Caco-2 (cell line): ENCODE data around the gene RAB3D. TPM values are rescaled to one million over a fixed set of nuclear protein-coding genes. Genes with fewer than 3 reads are reported as not detected.

Experiments used
- BruUV-seq: library from RNA; stranded (reverse); fragments of 400-500 nt; replicated peaks from 2 replicates; lab custom pipeline; 2021; lab: Mats Ljungman, UMichigan
- CTCF ChIA-PET: fragments of 300-600 bp; sonication (Branson Sonifier 250); formaldehyde crosslinking; loops from one replicate; lab custom pipeline; 2022; ENCODE audit warnings: antibody characterized with exemption; lab: Charles Lee
- POLR2A ChIA-PET: fragments of 300-600 bp; sonication (Branson Sonifier 250); formaldehyde crosslinking; loops from one replicate; lab custom pipeline; 2022; ENCODE audit warnings: antibody characterized with exemption; lab: Charles Lee
- DNase-seq, 2 experiments: peaks; one replicate each; pipeline versions ENCODE4 v3.0.0 to v3.0.0-alpha.2; 2020 to 2022
- H3K27me3 ChIP-seq: replicated peaks from 2 replicates; pipeline ENCODE4 v1.6.0; 2011; ENCODE audit warnings: low read length; ENCODE audit not compliant: control insufficient read depth, insufficient read depth
- H3K36me3 ChIP-seq: 2 replicates; pipeline ENCODE4 v1.5.1; 2011; ENCODE audit warnings: low read length; ENCODE audit not compliant: control insufficient read depth, insufficient read depth
- H3K4me1 ChIP-seq: fragments of 250-450 bp; sonication (Bioruptor Pico); 2 replicates; pipeline ENCODE4 v1.5.1; 2020; ENCODE audit warnings: mild to moderate bottlenecking
- H3K4me3 ChIP-seq: 2 replicates; pipeline ENCODE4 v1.5.1; 2011; ENCODE audit warnings: low read depth, mild to moderate bottlenecking, control low read depth, low read length
- H3K9me3 ChIP-seq: fragments of 250-450 bp; sonication (Bioruptor Pico); 2 replicates; pipeline ENCODE4 v1.5.1; 2020; ENCODE audit warnings: mild to moderate bottlenecking, moderate library complexity
- H3K27ac Mint-ChIP-seq: one replicate; pipeline ENCODE4 v1.8.0; 2022; ENCODE audit warnings: mixed read lengths; ENCODE audit not compliant: unreplicated experiment
- H3K27me3 Mint-ChIP-seq: one replicate; pipeline ENCODE4 v1.8.0; 2022; ENCODE audit warnings: mixed read lengths; ENCODE audit not compliant: insufficient read depth, unreplicated experiment
- H3K36me3 Mint-ChIP-seq: one replicate; pipeline ENCODE4 v1.8.0; 2022; ENCODE audit warnings: mild to moderate bottlenecking, mixed read lengths; ENCODE audit not compliant: insufficient read depth, unreplicated experiment
- H3K4me1 Mint-ChIP-seq: one replicate; pipeline ENCODE4 v1.8.0; 2022; ENCODE audit warnings: low read depth, mixed read lengths; ENCODE audit not compliant: unreplicated experiment
- H3K4me3 Mint-ChIP-seq: one replicate; pipeline ENCODE4 v1.8.0; 2022; ENCODE audit warnings: mild to moderate bottlenecking, moderate library complexity, mixed read lengths; ENCODE audit not compliant: unreplicated experiment
- H3K9me3 Mint-ChIP-seq: one replicate; pipeline ENCODE4 v1.8.0; 2022; ENCODE audit warnings: mixed read lengths; ENCODE audit not compliant: unreplicated experiment
- intact Hi-C: fragments of 100-400 bp; cut with micrococcal nuclease; formaldehyde crosslinking; loops from one replicate; pipeline ENCODE4 v1.10.0; 2022; ENCODE audit not compliant: unreplicated experiment
- total RNA-seq: library from RNA; stranded (reverse); gene quantifications from 2 replicates; pipeline ENCODE4 v1.2.3, GENCODE V29; 2022
- TF ChIP-seq, protein P1 (sequence below), 2 experiments: fragments of 200-600 bp in 1 of 2; IDR thresholded peaks; 1 replicate in 1 of 2; 2 replicates in 1 of 2; pipeline versions ENCODE4 v1.5.1 to v1.8.0; 2011 to 2022; ENCODE audit warnings: antibody characterized with exemption in 1 of 2, control low read depth in 1 of 2, inconsistent platforms in 1 of 2, low read depth in 1 of 2, low read length in 1 of 2, mild to moderate bottlenecking in 1 of 2, moderate library complexity in 1 of 2; ENCODE audit not compliant: insufficient read depth in 1 of 2, severe bottlenecking in 1 of 2, unreplicated experiment in 1 of 2

The RAB3D gene
- total RNA-seq, 1 experiment from 2014 or later = 28.0 TPM

DNA sequence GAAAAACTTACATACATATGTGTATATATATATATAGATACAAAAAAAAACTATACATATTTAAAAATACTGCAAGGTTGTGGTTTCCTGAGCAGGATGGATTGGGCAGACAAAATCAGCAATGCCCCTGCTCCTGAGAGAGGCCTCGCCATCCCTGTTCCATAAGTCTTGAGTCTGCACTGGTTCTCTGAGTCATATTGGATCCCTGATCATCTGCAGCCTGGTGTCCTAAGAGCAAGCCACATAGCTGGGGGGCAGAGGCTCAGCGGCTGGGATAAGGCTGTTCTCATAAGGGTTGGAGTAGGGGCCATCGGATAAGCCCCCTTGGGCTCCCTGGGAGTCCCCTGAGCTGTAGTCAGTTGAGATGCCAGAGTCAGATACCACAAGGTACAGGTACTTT lies 38.3 kb upstream of the RAB3D start:
- ChIA-PET CTCF (interaction anchor here (0.6 kb wide), 1 partner anchor 308 kb away, joined by 4 read pairs; no protein-coding TSS in a partner anchor), POLR2A (no interaction called here)
- Mint-ChIP-seq H3K36me3 (peaks cover 12% of the 10 kb centered on the region), H3K27ac (no peak overlapping the region), H3K9me3 (no peaks in the 10 kb centered on the region), H3K27me3 (no peaks in the 10 kb centered on the region), H3K4me1 (no peaks in the 10 kb centered on the region), H3K4me3 (no peak overlapping the region)
- intact Hi-C loops = no loop called here
- H3K27me3 ChIP-seq = no peaks in the 10 kb centered on the region
- no peaks in the 10 kb centered on the region for H3K9me3 ChIP-seq
- H3K4me1 ChIP-seq = peaks cover 10% of the 10 kb centered on the region; the same call in 1 of the 2 replicates
- no TSS peak for BruUV-seq
- no peak for DNase-seq
- TF ChIP-seq, protein P1, sequence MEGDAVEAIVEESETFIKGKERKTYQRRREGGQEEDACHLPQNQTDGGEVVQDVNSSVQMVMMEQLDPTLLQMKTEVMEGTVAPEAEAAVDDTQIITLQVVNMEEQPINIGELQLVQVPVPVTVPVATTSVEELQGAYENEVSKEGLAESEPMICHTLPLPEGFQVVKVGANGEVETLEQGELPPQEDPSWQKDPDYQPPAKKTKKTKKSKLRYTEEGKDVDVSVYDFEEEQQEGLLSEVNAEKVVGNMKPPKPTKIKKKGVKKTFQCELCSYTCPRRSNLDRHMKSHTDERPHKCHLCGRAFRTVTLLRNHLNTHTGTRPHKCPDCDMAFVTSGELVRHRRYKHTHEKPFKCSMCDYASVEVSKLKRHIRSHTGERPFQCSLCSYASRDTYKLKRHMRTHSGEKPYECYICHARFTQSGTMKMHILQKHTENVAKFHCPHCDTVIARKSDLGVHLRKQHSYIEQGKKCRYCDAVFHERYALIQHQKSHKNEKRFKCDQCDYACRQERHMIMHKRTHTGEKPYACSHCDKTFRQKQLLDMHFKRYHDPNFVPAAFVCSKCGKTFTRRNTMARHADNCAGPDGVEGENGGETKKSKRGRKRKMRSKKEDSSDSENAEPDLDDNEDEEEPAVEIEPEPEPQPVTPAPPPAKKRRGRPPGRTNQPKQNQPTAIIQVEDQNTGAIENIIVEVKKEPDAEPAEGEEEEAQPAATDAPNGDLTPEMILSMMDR (IDR thresholded peaks at IDR 0.05; ENCODE audit: insufficient read depth in 1 of 2, low read depth in 1 of 2, low read length in 1 of 2, severe bottlenecking in 1 of 2, unreplicated experiment in 1 of 2) = no peak
- no peak overlapping the region for H3K4me3 ChIP-seq
- no peaks in the 10 kb centered on the region for H3K36me3 ChIP-seq

GRCh38 chr19:11377237-11377636 lies 37.8 kb upstream of the RAB3D start:
- peaks cover 10% of the 10 kb centered on the region; the same call in 1 of the 2 replicates for H3K4me1 ChIP-seq
- intact Hi-C loops = no loop called here

GRCh38 chr19:11375143-11375948 lies 35.9 kb upstream of the RAB3D start:
- intact Hi-C loops = loop anchor here (2.0 kb wide), 2 partner anchors 29 to 83 kb away; partner anchors contain the start of genes CCDC159 and TMEM205
- no peaks in the 10 kb centered on the region for H3K9me3 Mint-ChIP-seq
- CTCF ChIA-PET = interaction anchor here (0.7 to 2.1 kb wide), 13 partner anchors 8 to 161 kb away, joined by 3 to 30 read pairs (median 4); partner anchors contain the start of genes EPOR, ODAD3, PRKCSH and RAB3D
- Histone ChIP-seq H3K4me3 (peak overlapping the region; percentile 35), H3K9me3 (no peaks in the 10 kb centered on the region), H3K36me3 (no peaks in the 10 kb centered on the region), H3K4me1 (peaks cover 10% of the 10 kb centered on the region; the same call in 1 of the 2 replicates), H3K27me3 (no peaks in the 10 kb centered on the region)
- no peak overlapping the region for H3K27ac Mint-ChIP-seq
- H3K36me3 Mint-ChIP-seq = peaks cover 6% of the 10 kb centered on the region
- no peak overlapping the region for H3K4me3 Mint-ChIP-seq
- no peaks in the 10 kb centered on the region for H3K4me1 Mint-ChIP-seq
- TSS peak; percentile 82 for BruUV-seq
- DNase-seq = no peak
- H3K27me3 Mint-ChIP-seq = no peaks in the 10 kb centered on the region
- POLR2A ChIA-PET = interaction anchor here (0.5 to 1.7 kb wide), 17 partner anchors 8 to 222 kb away, joined by 3 to 19 read pairs (median 5); partner anchors contain the start of genes CCDC159, ECSIT, EPOR and ODAD3
- TF ChIP-seq, protein P1 (IDR thresholded peaks at IDR 0.05; ENCODE audit: insufficient read depth in 1 of 2, low read depth in 1 of 2, low read length in 1 of 2, severe bottlenecking in 1 of 2, unreplicated experiment in 1 of 2) = no peak

More at GRCh38 chr19:11377237-11377636, 37.8 kb upstream of the RAB3D start:
- Mint-ChIP-seq H3K27me3 (no peaks in the 10 kb centered on the region), H3K4me3 (no peak overlapping the region), H3K9me3 (no peaks in the 10 kb centered on the region), H3K4me1 (no peaks in the 10 kb centered on the region), H3K36me3 (peaks cover 12% of the 10 kb centered on the region), H3K27ac (peak overlapping the region; percentile 4)
- no peak for DNase-seq
- ChIA-PET CTCF (interaction anchor here (0.6 kb wide), 2 partner anchors 63 to 87 kb away, joined by 3 read pairs; no protein-coding TSS in a partner anchor), POLR2A (no interaction called here)
- BruUV-seq = no TSS peak
- Histone ChIP-seq H3K9me3 (no peaks in the 10 kb centered on the region), H3K4me3 (no peak overlapping the region), H3K36me3 (no peaks in the 10 kb centered on the region), H3K27me3 (no peaks in the 10 kb centered on the region)
- TF ChIP-seq, protein P1 (IDR thresholded peaks at IDR 0.05; ENCODE audit: insufficient read depth in 1 of 2, low read depth in 1 of 2, low read length in 1 of 2, severe bottlenecking in 1 of 2, unreplicated experiment in 1 of 2) = no peak
